ENCODE results near the gene PHKB. TPM values are rescaled to one million over a fixed set of nuclear protein-coding genes. Genes with fewer than 3 reads are reported as not detected.

Gene PHKB
- total and polyA plus RNA-seq, 2 donors (not counting 3 experiments of a cell fraction or from before 2014, with no cell fraction given) = 30.1 to 61.0 TPM

DNA sequence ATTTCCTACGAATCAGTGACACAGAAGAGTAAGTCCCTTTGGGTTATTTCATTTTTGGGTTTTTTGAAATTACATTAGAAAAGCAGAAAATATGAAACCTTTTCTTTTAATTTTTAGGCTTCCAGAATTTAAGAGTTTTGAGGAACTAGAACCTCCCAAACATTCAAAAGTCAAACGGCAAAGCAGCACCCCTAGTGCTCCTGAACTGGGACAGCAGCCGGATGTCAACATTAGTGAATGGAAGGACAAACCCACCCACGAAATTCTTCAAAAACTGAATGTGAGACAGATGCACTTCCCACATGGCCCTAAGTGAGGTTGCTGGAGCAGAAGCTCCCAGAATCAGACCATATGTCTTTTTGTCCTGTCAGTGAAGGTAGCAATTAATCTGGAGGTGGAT, 199.4 kb downstream of the PHKB start:
- Histone ChIP-seq H3K27ac (ENCODE audit: insufficient read depth, low read depth, low read length) (no peak overlapping the region), H3K27me3 (ENCODE audit: control insufficient read depth in 2 of 2, insufficient read depth in 2 of 2, low read length in 2 of 2) (no peaks in the 10 kb centered on the region), H3K4me3 (replicated peaks in 1 of 3; ENCODE audit: insufficient read depth in 1 of 3, low read depth in 1 of 3, low read length in 3 of 3) (no peak overlapping the region), H2AFZ (ENCODE audit: low read depth, low read length) (no peak overlapping the region), H3K9me3 (replicated peaks; ENCODE audit: control insufficient read depth, insufficient read depth, low read length) (no peaks in the 10 kb centered on the region), H3K79me2 (ENCODE audit: control insufficient read depth, insufficient read depth, low read length) (no peaks in the 10 kb centered on the region), H3K9ac (replicated peaks; ENCODE audit: extremely low read depth, insufficient read depth, low read length) (no peak overlapping the region), H4K20me1 (replicated peaks; ENCODE audit: control insufficient read depth, extremely low read depth, insufficient read depth, low read length) (no peaks in the 10 kb centered on the region), H3K9me1 (replicated peaks; ENCODE audit: control insufficient read depth, extremely low read depth, insufficient read depth, low read length) (no peaks in the 10 kb centered on the region), H3K4me1 (ENCODE audit: control insufficient read depth, extremely low read depth, insufficient read depth, low read length) (no peaks in the 10 kb centered on the region), H3K36me3 (ENCODE audit: control insufficient read depth in 2 of 2, extremely low read depth in 1 of 2, insufficient read depth in 2 of 2, low read length in 2 of 2) (peaks cover 3 to 7% of the 10 kb centered on the region in 2 experiments), H3K4me2 (ENCODE audit: insufficient read depth, low read length) (no peak overlapping the region)
- FAIRE-seq (no peak), DNase-seq (ENCODE audit: low read depth, low spot score) (no peak)
- intact Hi-C loops (cut with micrococcal nuclease) = no loop called here
- ChIA-PET POLR2A (no interaction called here), CTCF (no interaction called here)
- no TSS peak for BruUV-seq (replicated peaks)
- dilution Hi-C loops (cut with MboI; ENCODE audit: extremely low pct_ligation_motif_present, low sequenced_read_pairs) = no loop called here
- TF ChIP-seq JUN (IDR thresholded peaks at IDR 0.05; ENCODE audit: borderline replicate concordance, insufficient read depth, insufficient read length, low read depth) = no peak
- TF ChIP-seq FOS (IDR thresholded peaks at IDR 0.05; ENCODE audit: borderline replicate concordance, insufficient read depth, low read length) = no peak
- TF ChIP-seq, protein P1, sequence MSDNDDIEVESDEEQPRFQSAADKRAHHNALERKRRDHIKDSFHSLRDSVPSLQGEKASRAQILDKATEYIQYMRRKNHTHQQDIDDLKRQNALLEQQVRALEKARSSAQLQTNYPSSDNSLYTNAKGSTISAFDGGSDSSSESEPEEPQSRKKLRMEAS (IDR thresholded peaks at IDR 0.05; ENCODE audit: insufficient read depth, insufficient read length) = no peak
- TF ChIP-seq, protein P2, sequence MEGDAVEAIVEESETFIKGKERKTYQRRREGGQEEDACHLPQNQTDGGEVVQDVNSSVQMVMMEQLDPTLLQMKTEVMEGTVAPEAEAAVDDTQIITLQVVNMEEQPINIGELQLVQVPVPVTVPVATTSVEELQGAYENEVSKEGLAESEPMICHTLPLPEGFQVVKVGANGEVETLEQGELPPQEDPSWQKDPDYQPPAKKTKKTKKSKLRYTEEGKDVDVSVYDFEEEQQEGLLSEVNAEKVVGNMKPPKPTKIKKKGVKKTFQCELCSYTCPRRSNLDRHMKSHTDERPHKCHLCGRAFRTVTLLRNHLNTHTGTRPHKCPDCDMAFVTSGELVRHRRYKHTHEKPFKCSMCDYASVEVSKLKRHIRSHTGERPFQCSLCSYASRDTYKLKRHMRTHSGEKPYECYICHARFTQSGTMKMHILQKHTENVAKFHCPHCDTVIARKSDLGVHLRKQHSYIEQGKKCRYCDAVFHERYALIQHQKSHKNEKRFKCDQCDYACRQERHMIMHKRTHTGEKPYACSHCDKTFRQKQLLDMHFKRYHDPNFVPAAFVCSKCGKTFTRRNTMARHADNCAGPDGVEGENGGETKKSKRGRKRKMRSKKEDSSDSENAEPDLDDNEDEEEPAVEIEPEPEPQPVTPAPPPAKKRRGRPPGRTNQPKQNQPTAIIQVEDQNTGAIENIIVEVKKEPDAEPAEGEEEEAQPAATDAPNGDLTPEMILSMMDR (IDR thresholded peaks at IDR 0.05; ENCODE audit: extremely low read depth in 1 of 2, insufficient read depth in 1 of 2, low read depth in 1 of 2, low read length in 2 of 2) = no peak
- no peak for TF ChIP-seq GATA2 (IDR thresholded peaks at IDR 0.05; ENCODE audit: insufficient read depth, insufficient read length, low read depth, low read length)
- TF ChIP-seq POLR2A (IDR thresholded peaks at IDR 0.05; ENCODE audit: low read depth, low read length) = no peak
- no peak for TF ChIP-seq MYC (IDR thresholded peaks at IDR 0.05; ENCODE audit: low read depth, low read length)
- TF ChIP-seq POLR2AphosphoS5 (IDR thresholded peaks at IDR 0.05; ENCODE audit: insufficient read depth, low read depth, low read length) = no peak
- TF ChIP-seq EZH2 (IDR thresholded peaks at IDR 0.05; ENCODE audit: borderline replicate concordance, low read depth, low read length, severe bottlenecking) = no peak

Data from endothelial cell of umbilical vein (primary cell).